LHCN-M2 (cell line): ENCODE data around the gene MPHOSPH6. TPM values are rescaled to one million over a fixed set of nuclear protein-coding genes. Genes with fewer than 3 reads are reported as not detected.
"Not testable (repeated sequence)": the region's sequence is repeated elsewhere in the genome, so short reads cannot be mapped to it uniquely, and the experiment has no call there.

Experiments used
- DNase-seq: peaks from one replicate; pipeline ENCODE4 v3.0.0-alpha.2; 2012; ENCODE audit warnings: low read depth
- total RNA-seq: library from RNA; depleted of rRNA; stranded (reverse); fragments of >200 nt; gene quantifications from 2 replicates; pipeline ENCODE4 v1.2.3, GENCODE V29; 2014; rRNA removed

The MPHOSPH6 gene
- total RNA-seq, 1 experiment from 2014 or later: 78.1 TPM

GRCh38 chr16:82118749-82119148 is 51.3 kb downstream of the MPHOSPH6 start:
- DNase-seq: no peak

- DNase-seq: no peak
Observed at GRCh38 chr16:82116535-82116934, 53.5 kb downstream of the MPHOSPH6 start.

DNA sequence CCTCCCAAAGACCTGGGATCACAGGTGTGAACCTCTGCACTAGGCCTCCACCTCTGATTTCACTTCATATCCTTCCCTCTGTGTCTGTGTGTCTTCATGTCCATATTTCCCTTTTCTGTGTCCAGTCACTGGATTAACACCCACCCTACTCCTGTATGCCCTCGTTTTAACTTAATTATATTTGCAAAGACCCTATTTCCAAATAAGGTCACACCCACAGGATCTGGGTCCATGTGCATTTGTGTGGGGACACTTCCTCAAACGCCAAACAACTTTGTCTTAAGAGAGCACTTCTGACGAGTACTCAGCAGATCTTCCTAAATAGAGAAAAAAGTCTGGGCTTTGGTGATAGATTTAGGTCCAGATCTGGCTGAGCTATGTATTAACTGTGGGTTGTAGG is 56.3 kb downstream of the MPHOSPH6 start:
- no peak for DNase-seq

- no peak for DNase-seq
Observed at GRCh38 chr16:82111944-82112343, 58.1 kb downstream of the MPHOSPH6 start.

- not testable (repeated sequence) for DNase-seq
Observed at GRCh38 chr16:82109266-82109665, 60.8 kb downstream of the MPHOSPH6 start.

DNA sequence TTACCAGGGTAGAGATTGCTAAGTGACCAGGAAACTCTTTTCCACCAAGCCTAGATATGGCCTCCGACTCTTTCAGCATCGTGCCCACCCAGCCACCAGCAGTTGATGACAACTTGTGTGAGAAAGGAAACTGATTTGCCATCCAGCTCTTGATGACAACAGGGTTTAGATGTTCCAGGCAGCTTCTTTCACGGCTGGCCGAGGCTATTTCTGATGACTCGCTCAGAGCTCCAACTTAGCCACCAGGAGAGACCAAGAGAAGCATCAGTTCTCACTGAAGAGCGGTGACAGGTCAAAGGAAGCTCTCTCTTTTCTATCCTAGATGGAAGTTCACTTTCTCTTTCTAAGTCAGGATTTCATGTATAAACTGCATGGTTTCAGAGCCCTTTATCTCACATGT is 61.2 kb downstream of the MPHOSPH6 start:
- no peak for DNase-seq

DNA sequence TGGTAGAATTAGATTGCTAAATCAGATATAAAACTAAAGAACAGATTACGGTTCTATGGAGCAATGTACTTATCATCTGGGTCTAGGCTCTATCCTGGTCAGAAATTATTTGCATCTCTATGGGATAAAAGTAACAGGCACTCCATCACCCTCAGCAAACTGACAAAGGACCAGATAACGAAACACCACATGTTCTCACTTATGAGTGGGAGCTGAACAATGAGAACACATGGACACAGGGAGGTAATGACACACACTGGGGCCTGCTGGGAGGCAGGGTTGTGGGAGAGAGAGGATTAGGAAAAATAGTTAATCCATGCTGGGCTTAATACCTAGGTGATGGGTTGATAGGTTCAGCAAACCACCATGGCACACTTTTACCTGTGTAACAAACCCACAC is 61.9 kb downstream of the MPHOSPH6 start:
- DNase-seq: no peak

DNA sequence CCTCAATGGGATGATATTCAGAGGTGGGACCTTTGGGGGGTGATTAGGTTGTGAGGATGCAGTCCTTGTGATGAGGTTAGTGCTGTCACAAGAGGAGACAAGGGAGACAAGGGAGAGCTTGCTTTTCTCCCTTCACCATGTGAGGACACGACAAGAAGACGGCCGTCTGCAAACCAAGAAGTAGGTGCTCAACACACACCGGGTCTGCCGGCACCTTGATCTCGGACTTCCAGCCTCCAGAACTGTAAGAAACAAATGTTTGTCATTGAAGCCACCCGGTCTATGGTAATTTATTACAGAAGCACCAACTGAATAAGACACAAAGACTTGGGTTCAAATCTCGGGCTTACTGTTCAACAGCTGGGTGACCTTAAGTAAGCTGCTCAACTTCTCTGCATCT is 64.9 kb downstream of the MPHOSPH6 start:
- DNase-seq: no peak

Other genes with a start within 250 kb of the MPHOSPH6 start
- gene SDR42E1, start 158.8 kb downstream of the MPHOSPH6 start, total RNA-seq: 0.38 and 0.80 TPM in 2 replicates
- gene HSD17B2, start 135.0 kb downstream of the MPHOSPH6 start, total RNA-seq: 3.0 and 6.5 TPM in 2 replicates